ENCODE results near the gene UBE3B. TPM values are rescaled to one million over a fixed set of nuclear protein-coding genes. Genes with fewer than 3 reads are reported as not detected.

The UBE3B gene
- total and polyA plus RNA-seq, 4 experiments from 2014 or later, result 24.0 to 58.1 (median 40.1) TPM

- H3K27ac ChIP-seq (ENCODE audit: low read depth, low read length), result no peak overlapping the region
- no peak for DNase-seq
- no peaks in the 10 kb centered on the region for H3K9me3 ChIP-seq (ENCODE audit: control insufficient read depth in 1 of 2, low read length in 2 of 2)
- Mint-ChIP-seq H3K4me1 (no peaks in the 10 kb centered on the region), H3K27me3 (no peaks in the 10 kb centered on the region), H3K9me3 (no peaks in the 10 kb centered on the region), H3K4me3 (no peak overlapping the region), H3K36me3 (peaks cover 10 to 29% of the 10 kb centered on the region in 2 donors), H3K27ac (no peak overlapping the region)
- ChIA-PET CTCF (ENCODE audit: partially characterized antibody) (interaction anchor here (0.9 to 2.5 kb wide), 5 partner anchors 9 to 332 kb away, joined by 3 to 10 read pairs (median 3); no protein-coding TSS in a partner anchor), POLR2A (ENCODE audit: partially characterized antibody) (no interaction called here)
- H3K4me3 ChIP-seq (ENCODE audit: low read length in 2 of 2), result no peak overlapping the region
- H3K4me1 ChIP-seq (ENCODE audit: insufficient read depth, low read length), result no peaks in the 10 kb centered on the region
- intact Hi-C loops (cut with micrococcal nuclease), result no loop called here
- peaks cover 5% of the 10 kb centered on the region for H3K36me3 ChIP-seq (ENCODE audit: insufficient read depth, low read length)
- H3K27me3 ChIP-seq (ENCODE audit: insufficient read depth, low read length), result no peaks in the 10 kb centered on the region
Measured at GRCh38 chr12:109443794-109444193, 33.6 kb upstream of the UBE3B start.

GRCh38 chr12:109444259-109444658, 33.2 kb upstream of the UBE3B start:
- no peak for DNase-seq
- H3K36me3 ChIP-seq (ENCODE audit: insufficient read depth, low read length), result peaks cover 5% of the 10 kb centered on the region
- Mint-ChIP-seq H3K9me3 (no peaks in the 10 kb centered on the region), H3K27me3 (no peaks in the 10 kb centered on the region), H3K27ac (no peak overlapping the region), H3K4me1 (no peaks in the 10 kb centered on the region), H3K4me3 (no peak overlapping the region), H3K36me3 (peaks cover 13 to 34% of the 10 kb centered on the region in 2 donors)
- H3K9me3 ChIP-seq (ENCODE audit: control insufficient read depth in 1 of 2, low read length in 2 of 2), result no peaks in the 10 kb centered on the region
- H3K27ac ChIP-seq (ENCODE audit: low read depth, low read length), result no peak overlapping the region
- H3K4me1 ChIP-seq (ENCODE audit: insufficient read depth, low read length), result no peaks in the 10 kb centered on the region
- ChIA-PET POLR2A (ENCODE audit: partially characterized antibody) (no interaction called here), CTCF (ENCODE audit: partially characterized antibody) (interaction anchor here (0.9 to 2.5 kb wide), 3 partner anchors 11 to 18 kb away, joined by 3 to 10 read pairs (median 3); no protein-coding TSS in a partner anchor)
- intact Hi-C loops (cut with micrococcal nuclease), result no loop called here
- no peak overlapping the region for H3K4me3 ChIP-seq (ENCODE audit: low read length in 2 of 2)
- H3K27me3 ChIP-seq (ENCODE audit: insufficient read depth, low read length), result no peaks in the 10 kb centered on the region

GRCh38 chr12:109445191-109445609, 32.2 kb upstream of the UBE3B start:
- H3K27ac Mint-ChIP-seq, result no peak overlapping the region
- Histone ChIP-seq H3K27ac (ENCODE audit: low read depth, low read length) (no peak overlapping the region), H3K9me3 (ENCODE audit: control insufficient read depth in 1 of 2, low read length in 2 of 2) (no peaks in the 10 kb centered on the region), H3K27me3 (ENCODE audit: insufficient read depth, low read length) (no peaks in the 10 kb centered on the region), H3K4me3 (ENCODE audit: low read length in 2 of 2) (no peak overlapping the region), H3K36me3 (ENCODE audit: insufficient read depth, low read length) (peaks cover 7% of the 10 kb centered on the region), H3K4me1 (ENCODE audit: insufficient read depth, low read length) (no peaks in the 10 kb centered on the region)
- no peaks in the 10 kb centered on the region for H3K9me3 Mint-ChIP-seq
- CTCF ChIA-PET (ENCODE audit: partially characterized antibody), result interaction anchor here (2.5 kb wide), 1 partner anchor 12 kb away, joined by 10 read pairs; no protein-coding TSS in a partner anchor
- no peaks in the 10 kb centered on the region for H3K27me3 Mint-ChIP-seq
- DNase-seq, result no peak
- no peak overlapping the region for H3K4me3 Mint-ChIP-seq
- no peaks in the 10 kb centered on the region for H3K4me1 Mint-ChIP-seq
- POLR2A ChIA-PET (ENCODE audit: partially characterized antibody), result no interaction called here
- peaks cover 18 to 40% of the 10 kb centered on the region in 2 donors for H3K36me3 Mint-ChIP-seq
- intact Hi-C loops (cut with micrococcal nuclease), result no loop called here

- Histone ChIP-seq H3K9me3 (ENCODE audit: control insufficient read depth in 1 of 2, low read length in 2 of 2) (no peaks in the 10 kb centered on the region), H3K4me3 (ENCODE audit: low read length in 2 of 2) (no peak overlapping the region), H3K4me1 (ENCODE audit: insufficient read depth, low read length) (no peaks in the 10 kb centered on the region), H3K27me3 (ENCODE audit: insufficient read depth, low read length) (no peaks in the 10 kb centered on the region), H3K36me3 (ENCODE audit: insufficient read depth, low read length) (peaks cover 23% of the 10 kb centered on the region), H3K27ac (ENCODE audit: low read depth, low read length) (no peak overlapping the region)
- H3K36me3 Mint-ChIP-seq, result peaks cover 21 to 49% of the 10 kb centered on the region in 2 donors
- no peak overlapping the region for H3K4me3 Mint-ChIP-seq
- no peak overlapping the region for H3K27ac Mint-ChIP-seq
- DNase-seq, result no peak
- intact Hi-C loops (cut with micrococcal nuclease), result no loop called here
- H3K27me3 Mint-ChIP-seq, result no peaks in the 10 kb centered on the region
- ChIA-PET POLR2A (ENCODE audit: partially characterized antibody) (no interaction called here), CTCF (ENCODE audit: partially characterized antibody) (interaction anchor here (1.5 kb wide), 1 partner anchor 14 kb away, joined by 5 read pairs; no protein-coding TSS in a partner anchor)
- no peaks in the 10 kb centered on the region for H3K9me3 Mint-ChIP-seq
- no peaks in the 10 kb centered on the region for H3K4me1 Mint-ChIP-seq
Measured at GRCh38 chr12:109446869-109447268, 30.6 kb upstream of the UBE3B start.

GRCh38 chr12:109447482-109447881, 30.0 kb upstream of the UBE3B start:
- Mint-ChIP-seq H3K4me3 (no peak overlapping the region), H3K4me1 (no peaks in the 10 kb centered on the region), H3K27ac (no peak overlapping the region), H3K27me3 (no peaks in the 10 kb centered on the region), H3K9me3 (no peaks in the 10 kb centered on the region), H3K36me3 (peaks cover 27 to 55% of the 10 kb centered on the region in 2 donors)
- H3K27me3 ChIP-seq (ENCODE audit: insufficient read depth, low read length), result no peaks in the 10 kb centered on the region
- intact Hi-C loops (cut with micrococcal nuclease), result no loop called here
- no peak for DNase-seq
- POLR2A ChIA-PET (ENCODE audit: partially characterized antibody), result no interaction called here
- no peak overlapping the region for H3K4me3 ChIP-seq (ENCODE audit: low read length in 2 of 2)
- no peak overlapping the region for H3K27ac ChIP-seq (ENCODE audit: low read depth, low read length)
- no peaks in the 10 kb centered on the region for H3K9me3 ChIP-seq (ENCODE audit: control insufficient read depth in 1 of 2, low read length in 2 of 2)
- peaks cover 29% of the 10 kb centered on the region for H3K36me3 ChIP-seq (ENCODE audit: insufficient read depth, low read length)
- H3K4me1 ChIP-seq (ENCODE audit: insufficient read depth, low read length), result no peaks in the 10 kb centered on the region
- CTCF ChIA-PET (ENCODE audit: partially characterized antibody), result interaction anchor here (0.8 to 1.5 kb wide), 2 partner anchors 12 to 14 kb away, joined by 3 to 5 read pairs; no protein-coding TSS in a partner anchor

GRCh38 chr12:109448272-109448671, 29.2 kb upstream of the UBE3B start:
- Histone ChIP-seq H3K36me3 (ENCODE audit: insufficient read depth, low read length) (peaks cover 34% of the 10 kb centered on the region), H3K27me3 (ENCODE audit: insufficient read depth, low read length) (no peaks in the 10 kb centered on the region), H3K4me3 (ENCODE audit: low read length in 2 of 2) (no peak overlapping the region), H3K27ac (ENCODE audit: low read depth, low read length) (no peak overlapping the region), H3K9me3 (ENCODE audit: control insufficient read depth in 1 of 2, low read length in 2 of 2) (no peaks in the 10 kb centered on the region), H3K4me1 (ENCODE audit: insufficient read depth, low read length) (no peaks in the 10 kb centered on the region)
- Mint-ChIP-seq H3K36me3 (peaks cover 27 to 62% of the 10 kb centered on the region in 2 donors), H3K4me1 (no peaks in the 10 kb centered on the region), H3K4me3 (no peak overlapping the region), H3K9me3 (no peaks in the 10 kb centered on the region), H3K27me3 (no peaks in the 10 kb centered on the region), H3K27ac (no peak overlapping the region)
- DNase-seq, result no peak
- ChIA-PET POLR2A (ENCODE audit: partially characterized antibody) (no interaction called here), CTCF (ENCODE audit: partially characterized antibody) (interaction anchor here (0.8 to 1.5 kb wide), 2 partner anchors 13 to 15 kb away, joined by 3 to 5 read pairs; no protein-coding TSS in a partner anchor)
- intact Hi-C loops (cut with micrococcal nuclease), result no loop called here

- Histone ChIP-seq H3K36me3 (ENCODE audit: insufficient read depth, low read length) (peaks cover 40% of the 10 kb centered on the region), H3K4me3 (ENCODE audit: low read length in 2 of 2) (no peak overlapping the region), H3K4me1 (ENCODE audit: insufficient read depth, low read length) (no peaks in the 10 kb centered on the region), H3K27ac (ENCODE audit: low read depth, low read length) (no peak overlapping the region), H3K27me3 (ENCODE audit: insufficient read depth, low read length) (no peaks in the 10 kb centered on the region), H3K9me3 (ENCODE audit: control insufficient read depth in 1 of 2, low read length in 2 of 2) (no peaks in the 10 kb centered on the region)
- POLR2A ChIA-PET (ENCODE audit: partially characterized antibody), result no interaction called here
- intact Hi-C loops (cut with micrococcal nuclease), result no loop called here
- Mint-ChIP-seq H3K27ac (peak overlapping the region in 1 of 7 donors; percentile 29), H3K4me3 (no peak overlapping the region), H3K27me3 (no peaks in the 10 kb centered on the region), H3K4me1 (no peaks in the 10 kb centered on the region), H3K36me3 (peaks cover 27 to 68% of the 10 kb centered on the region in 2 donors), H3K9me3 (no peaks in the 10 kb centered on the region)
- DNase-seq, result no peak
- CTCF ChIA-PET (ENCODE audit: partially characterized antibody), result interaction anchor here (0.7 kb wide), 2 partner anchors 57 to 148 kb away, joined by 3 read pairs; no protein-coding TSS in a partner anchor
Measured at GRCh38 chr12:109448707-109449390, 28.6 kb upstream of the UBE3B start.

Data from CD4-positive, alpha-beta memory T cell (primary cell).